H9 (cell line): ENCODE data around the gene ABCA1. TPM values are rescaled to one million over a fixed set of nuclear protein-coding genes. Genes with fewer than 3 reads are reported as not detected.
"Not testable (repeated sequence)": the region's sequence is repeated elsewhere in the genome, so short reads cannot be mapped to it uniquely, and the experiment has no call there.

Experiments used
- DNase-seq: peaks from one replicate; pipeline ENCODE4 v3.0.0-alpha.2; 2017
- H2AFZ ChIP-seq: one replicate; pipeline ENCODE4 v1.6.1; 2013; ENCODE audit warnings: mild to moderate bottlenecking, low read length, control low read depth, moderate library complexity
- H2AK5ac ChIP-seq: 2 replicates; pipeline ENCODE4 v1.6.1; 2013; ENCODE audit warnings: low read length, control low read depth, mixed read lengths; ENCODE audit not compliant: insufficient read length
- H2BK120ac ChIP-seq: one replicate; pipeline ENCODE4 v1.6.1; 2013; ENCODE audit warnings: low read depth, mild to moderate bottlenecking, low read length, control low read depth, inconsistent platforms; ENCODE audit not compliant: poor library complexity, severe bottlenecking
- H2BK12ac ChIP-seq: 2 replicates; pipeline ENCODE4 v1.6.1; 2013; ENCODE audit warnings: low read length, control low read depth, mixed read lengths, low read depth; ENCODE audit not compliant: insufficient read length
- H2BK15ac ChIP-seq: 2 replicates; pipeline ENCODE4 v1.6.1; 2013; ENCODE audit warnings: low read depth, low read length, control low read depth
- H2BK20ac ChIP-seq: one replicate; pipeline ENCODE4 v1.6.1; 2013; ENCODE audit warnings: low read depth, mild to moderate bottlenecking, low read length, control low read depth, inconsistent platforms; ENCODE audit not compliant: poor library complexity, severe bottlenecking
- H2BK5ac ChIP-seq: 2 replicates; pipeline ENCODE4 v1.6.1; 2013; ENCODE audit warnings: low read length, control low read depth, mixed read lengths; ENCODE audit not compliant: insufficient read length
- H3K14ac ChIP-seq: 2 replicates; pipeline ENCODE4 v1.6.1; 2013; ENCODE audit warnings: low read length, control low read depth; ENCODE audit not compliant: insufficient read depth
- H3K18ac ChIP-seq: 2 replicates; pipeline ENCODE4 v1.6.1; 2013; ENCODE audit warnings: low read depth, mild to moderate bottlenecking, mixed read lengths, low read length, control low read depth; ENCODE audit not compliant: insufficient read length
- H3K23ac ChIP-seq: 2 replicates; pipeline ENCODE4 v1.6.1; 2013; ENCODE audit warnings: low read length, control low read depth, mixed read lengths, low read depth; ENCODE audit not compliant: insufficient read length
- H3K23me2 ChIP-seq: 2 replicates; pipeline ENCODE4 v1.6.1; 2013; ENCODE audit warnings: low read depth, mild to moderate bottlenecking, mixed read lengths, low read length, control low read depth; ENCODE audit not compliant: insufficient read length, poor library complexity, severe bottlenecking
- H3K27ac ChIP-seq: 2 replicates; pipeline ENCODE4 v1.5.1; 2013; ENCODE audit warnings: low read length, control low read depth, mixed read lengths, low read depth; ENCODE audit not compliant: insufficient read length
- H3K27me3 ChIP-seq: 2 replicates; pipeline ENCODE4 v1.6.1; 2013; ENCODE audit warnings: low read length, control low read depth, inconsistent platforms; ENCODE audit not compliant: insufficient read depth
- H3K4ac ChIP-seq: 2 replicates; pipeline ENCODE4 v1.6.1; 2013; ENCODE audit warnings: low read depth, mild to moderate bottlenecking, control low read depth, inconsistent platforms, low read length, moderate library complexity
- H3K4me1 ChIP-seq: 2 replicates; pipeline ENCODE4 v1.6.1; 2013; ENCODE audit warnings: low read length, control low read depth, inconsistent platforms; ENCODE audit not compliant: insufficient read depth
- H3K4me2 ChIP-seq: 2 replicates; pipeline ENCODE4 v1.6.1; 2013; ENCODE audit warnings: low read length, control low read depth, mixed read lengths; ENCODE audit not compliant: insufficient read length, insufficient read depth
- H3K56ac ChIP-seq: 2 replicates; pipeline ENCODE4 v1.6.1; 2013; ENCODE audit warnings: low read depth, mild to moderate bottlenecking, mixed read lengths, low read length, control low read depth; ENCODE audit not compliant: insufficient read length
- H3K79me1 ChIP-seq: 2 replicates; pipeline ENCODE4 v1.6.1; 2013; ENCODE audit warnings: low read depth, mild to moderate bottlenecking, moderate library complexity, low read length, control low read depth, inconsistent platforms; ENCODE audit not compliant: insufficient read depth, poor library complexity, severe bottlenecking
- H3K79me2 ChIP-seq: 2 replicates; pipeline ENCODE4 v1.6.1; 2013; ENCODE audit warnings: low read length, control low read depth, inconsistent platforms; ENCODE audit not compliant: insufficient read depth
- H3K9ac ChIP-seq: 2 replicates; pipeline ENCODE4 v1.6.1; 2013; ENCODE audit warnings: low read length, control low read depth, mixed read lengths; ENCODE audit not compliant: insufficient read length; ENCODE audit errors: extremely low read depth
- H3K9me3 ChIP-seq: one replicate; pipeline ENCODE4 v1.6.1; 2013; ENCODE audit warnings: low read depth, low read length, inconsistent platforms; ENCODE audit not compliant: control insufficient read depth
- H3T11ph ChIP-seq: one replicate; pipeline ENCODE4 v1.6.1; 2013; ENCODE audit warnings: mild to moderate bottlenecking, low read length, control low read depth, inconsistent platforms
- H4K20me1 ChIP-seq: one replicate; pipeline ENCODE4 v1.6.1; 2013; ENCODE audit not compliant: control insufficient read depth, insufficient read length, insufficient read depth
- H4K5ac ChIP-seq: 2 replicates; pipeline ENCODE4 v1.6.1; 2013; ENCODE audit warnings: low read depth, mild to moderate bottlenecking, mixed read lengths, low read length, control low read depth; ENCODE audit not compliant: insufficient read length
- H4K8ac ChIP-seq: replicated peaks from 2 replicates; pipeline ENCODE4 v1.6.1; 2013; ENCODE audit warnings: low read length, control low read depth, mixed read lengths, low read depth; ENCODE audit not compliant: insufficient read length
- H4K91ac ChIP-seq: 2 replicates; pipeline ENCODE4 v1.6.1; 2013; ENCODE audit warnings: low read depth, mild to moderate bottlenecking, moderate library complexity, mixed read lengths, low read length, control low read depth; ENCODE audit not compliant: insufficient read length
- H3K27ac Mint-ChIP-seq, 3 experiments: 2 replicates in 2 of 3; 3 replicates in 1 of 3; pipeline ENCODE4 v1.8.0; 2020 to 2021; ENCODE audit warnings: mixed read lengths in 3 of 3, mild to moderate bottlenecking in 1 of 3, moderate library complexity in 1 of 3
- H3K27me3 Mint-ChIP-seq: 2 replicates; pipeline ENCODE4 v1.8.0; 2021; ENCODE audit warnings: low read depth, mild to moderate bottlenecking, moderate library complexity, mixed read lengths
- H3K36me3 Mint-ChIP-seq, 3 experiments: 2 replicates in 2 of 3; 3 replicates in 1 of 3; pipeline ENCODE4 v1.8.0; 2020 to 2021; ENCODE audit warnings: low read depth in 3 of 3, mixed read lengths in 3 of 3; ENCODE audit not compliant: insufficient read depth in 1 of 3
- H3K4me1 Mint-ChIP-seq, 2 experiments: 2 replicates each; pipeline ENCODE4 v1.8.0; 2020; ENCODE audit warnings: mixed read lengths in 2 of 2
- H3K4me3 Mint-ChIP-seq, 2 experiments: 2 replicates in 1 of 2; 3 replicates in 1 of 2; pipeline ENCODE4 v1.8.0; 2020 to 2021; ENCODE audit warnings: mild to moderate bottlenecking in 2 of 2, mixed read lengths in 2 of 2, moderate library complexity in 1 of 2
- H3K9me3 Mint-ChIP-seq, 2 experiments: 2 replicates in 1 of 2; 3 replicates in 1 of 2; pipeline ENCODE4 v1.8.0; 2020; ENCODE audit warnings: mild to moderate bottlenecking in 2 of 2, mixed read lengths in 2 of 2, moderate library complexity in 1 of 2
- CTCF ChIP-seq: fragments of 200-600 bp; sonication (generic); conservative IDR thresholded peaks from 3 replicates; pipeline ENCODE4 v1.8.0; 2021; ENCODE audit warnings: antibody characterized with exemption, mild to moderate bottlenecking
- WGBS: extraction: QIAGEN DNeasy Blood & Tissue Kit; methylation state at CpG from one replicate; pipeline ENCODE4 v1.1.7; 2013; ENCODE audit warnings: missing lambda C conversion rate, low lambda C conversion rate, mixed read lengths; ENCODE audit not compliant: insufficient read length; ENCODE audit errors: extremely low coverage; 5-methylcytosine and 5-hydroxymethylcytosine counted together
- total RNA-seq: library from RNA; stranded (reverse); gene quantifications from 2 replicates; pipeline ENCODE4 v1.2.1, GENCODE V29; 2021

The ABCA1 gene
- total RNA-seq, 1 experiment from 2014 or later: 16.6 TPM

DNA sequence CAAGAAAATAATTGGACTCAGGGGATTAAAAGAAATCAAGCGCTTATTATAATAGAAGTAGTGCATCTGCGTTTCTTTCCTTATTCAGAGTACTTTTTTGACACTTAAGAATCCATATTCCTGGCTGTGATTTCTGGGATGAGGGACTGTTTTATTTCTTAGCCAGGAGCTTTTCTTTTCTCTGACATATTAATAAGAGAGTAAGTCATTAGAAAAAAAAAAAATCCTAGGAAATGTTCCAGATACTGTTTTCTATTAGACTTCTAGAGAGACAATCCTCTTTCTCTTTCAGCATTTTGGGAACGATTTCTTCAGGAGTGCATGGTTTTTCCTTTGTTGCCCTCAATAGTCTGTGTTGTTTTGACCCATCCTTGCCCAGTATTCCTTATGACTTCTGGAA is 8.3 kb upstream of the ABCA1 start:
- no peaks in the 10 kb centered on the region for H3K23me2 ChIP-seq
- peaks cover 5% of the 10 kb centered on the region; the same call in 1 of the 2 replicates for H3K4me1 ChIP-seq
- Mint-ChIP-seq H3K4me3 (no peak overlapping the region), H3K27me3 (no peaks in the 10 kb centered on the region), H3K27ac (no peak overlapping the region), H3K9me3 (no peaks in the 10 kb centered on the region), H3K4me1 (peaks cover 25 to 31% of the 10 kb centered on the region in 2 experiments), H3K36me3 (no peaks in the 10 kb centered on the region)
- no peak overlapping the region for H3T11ph ChIP-seq
- no peak overlapping the region for H3K27ac ChIP-seq
- H4K91ac ChIP-seq: no peak overlapping the region
- no peak overlapping the region for H2BK120ac ChIP-seq
- H3K4ac ChIP-seq: no peak overlapping the region
- H2BK15ac ChIP-seq: no peak overlapping the region
- DNase-seq: no peak
- no peak overlapping the region for H3K14ac ChIP-seq
- no peak overlapping the region for H3K23ac ChIP-seq
- H3K9me3 ChIP-seq: no peaks in the 10 kb centered on the region
- no peak for TF ChIP-seq CTCF
- H3K18ac ChIP-seq: no peak overlapping the region
- no peaks in the 10 kb centered on the region for H4K20me1 ChIP-seq
- no peak overlapping the region for H2AK5ac ChIP-seq
- H3K9ac ChIP-seq: no peak overlapping the region
- no peaks in the 10 kb centered on the region for H3K79me2 ChIP-seq
- no peak overlapping the region for H2AFZ ChIP-seq
- no peak overlapping the region for H2BK12ac ChIP-seq
- no peaks in the 10 kb centered on the region for H3K79me1 ChIP-seq
- no CpG with 5 or more reads among the region's 3 CpGs for WGBS
- no peak overlapping the region for H3K56ac ChIP-seq
- H3K4me2 ChIP-seq: no peak overlapping the region
- no peaks in the 10 kb centered on the region for H3K27me3 ChIP-seq
- no peak overlapping the region for H4K5ac ChIP-seq
- no peak overlapping the region for H4K8ac ChIP-seq
- H2BK20ac ChIP-seq: no peak overlapping the region
- H2BK5ac ChIP-seq: no peak overlapping the region

DNA sequence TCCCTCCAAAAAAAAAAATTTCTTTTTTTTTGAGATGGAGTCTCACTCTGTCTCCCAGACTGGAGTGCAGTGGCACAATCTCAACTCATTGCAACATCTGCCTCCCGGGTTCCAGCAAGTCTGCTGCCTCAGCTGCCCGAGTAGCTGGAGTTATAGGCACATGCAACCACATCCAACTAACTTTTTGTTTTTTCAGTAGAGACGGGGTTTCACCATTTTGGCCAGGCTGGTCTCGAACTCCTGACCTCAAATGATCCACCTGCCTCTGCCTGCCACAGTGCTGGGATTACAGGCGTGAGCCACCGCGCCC is 7.5 kb upstream of the ABCA1 start:
- not testable (repeated sequence) for H2BK15ac ChIP-seq, H3K79me2 ChIP-seq, H3K23me2 ChIP-seq, H2BK5ac ChIP-seq, H3K27ac ChIP-seq, H3K9ac ChIP-seq, H2AK5ac ChIP-seq, H3K4me2 ChIP-seq, H4K5ac ChIP-seq, H3K4me1 ChIP-seq, H3K4me3 Mint-ChIP-seq, H3T11ph ChIP-seq, H3K56ac ChIP-seq, DNase-seq, H3K9me3 ChIP-seq, H3K9me3 Mint-ChIP-seq, H3K4ac ChIP-seq, H3K18ac ChIP-seq, H3K27me3 Mint-ChIP-seq, H2BK12ac ChIP-seq, H3K36me3 Mint-ChIP-seq, H4K20me1 ChIP-seq, H2BK120ac ChIP-seq, H3K27me3 ChIP-seq, H2AFZ ChIP-seq, H3K27ac Mint-ChIP-seq, H2BK20ac ChIP-seq, H4K8ac ChIP-seq, H4K91ac ChIP-seq, H3K14ac ChIP-seq, H3K23ac ChIP-seq, H3K79me1 ChIP-seq
- peaks cover 23 to 27% of the 10 kb centered on the region in 2 experiments for H3K4me1 Mint-ChIP-seq
- WGBS: no CpG with 5 or more reads among the region's 7 CpGs
